ENCODE measurements around the gene FAM209A. TPM values are rescaled to one million over a fixed set of nuclear protein-coding genes. Genes with fewer than 3 reads are reported as not detected.

Gene FAM209A
- not detected in 2 replicates for total RNA-seq

GRCh38 chr20:56524444-56524843 lies at the start of gene FAM209A:
Gene FAM209A (plus strand): TSS chr20:56524744. CDS start chr20:56524809, 65 bp downstream.

DNA sequence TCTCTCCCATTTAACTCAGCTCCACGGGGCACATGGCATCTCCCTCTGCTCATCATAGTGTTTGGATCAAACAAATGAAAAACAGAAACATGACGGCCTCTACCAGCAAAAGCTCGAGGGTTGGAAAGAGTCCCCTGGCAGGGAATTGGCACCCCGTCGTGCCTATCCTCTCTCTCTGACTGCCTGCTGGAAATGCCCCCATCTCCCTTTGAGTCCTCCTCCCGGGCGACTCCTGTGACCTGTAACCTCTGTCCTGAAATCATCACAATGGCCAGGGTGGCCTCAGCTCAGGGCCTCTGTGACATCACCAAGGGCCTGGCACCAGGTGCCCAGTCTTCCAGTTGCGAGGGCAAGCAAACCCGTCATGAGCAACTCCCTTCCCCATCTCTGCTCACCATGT lies 8.4 kb downstream of the FAM209A start, which contains the start of gene FAM209B:
Gene FAM209B (plus strand): TSS at position 301 of the 400 bp plus-strand sequence. CDS start 96 bp downstream, at position 397.

Other genes with a start within 250 kb of the FAM209A start
- gene FAM210B, start 165.8 kb upstream of the FAM209A start, total RNA-seq, result 14.0 and 45.0 TPM in 2 replicates
- 3.8 and 4.1 TPM in 2 replicates for gene AURKA, start 132.5 kb upstream of the FAM209A start, total RNA-seq
- 24.3 and 40.5 TPM in 2 replicates for gene CSTF1, start 132.1 kb upstream of the FAM209A start, total RNA-seq
- gene CASS4, start 112.5 kb upstream of the FAM209A start, total RNA-seq, result under 0.01 and 0.64 TPM in 2 replicates
- gene RTF2, start 56.1 kb upstream of the FAM209A start, total RNA-seq, result 63.2 and 79.3 TPM in 2 replicates
- under 0.01 TPM in 1 of 2 replicates, not detected in the other for gene FAM209B, start 8.5 kb downstream of the FAM209A start, total RNA-seq
- gene TFAP2C, start 104.6 kb downstream of the FAM209A start, total RNA-seq, result 8.2 and 10.3 TPM in 2 replicates